Inferior parietal cortex (tissue), 1 donor: Measurements from ENCODE around the gene ARPIN.
"Not testable (repeated sequence)": the region's sequence is repeated elsewhere in the genome, so short reads cannot be mapped to it uniquely, and the experiment has no call there.

Source experiments
- DNase-seq: peaks from one replicate; pipeline ENCODE4 v3.0.0-alpha.2; 2016; ENCODE audit errors: extremely low spot score

ARPIN gene

GRCh38 chr15:89910891-89911626, 1.7 kb downstream of the ARPIN start:
- DNase-seq = peak; percentile 19

- no peak for DNase-seq
These were observed 3.1 kb downstream of the ARPIN start for GRCh38 chr15:89909611-89910010.

- DNase-seq = no peak
These were observed 4.5 kb downstream of the ARPIN start for GRCh38 chr15:89908226-89908625.

- DNase-seq = no peak
These were observed 5.5 kb downstream of the ARPIN start for GRCh38 chr15:89907289-89907688.

- no peak for DNase-seq
These were observed 6.8 kb downstream of the ARPIN start for GRCh38 chr15:89905846-89906378.

GRCh38 chr15:89904519-89904918, 8.2 kb downstream of the ARPIN start:
- no peak for DNase-seq

GRCh38 chr15:89903858-89904130, 9.0 kb downstream of the ARPIN start:
- DNase-seq = no peak

GRCh38 chr15:89903015-89903857, 9.5 kb downstream of the ARPIN start:
- DNase-seq = no peak

GRCh38 chr15:89900849-89901248, 11.9 kb downstream of the ARPIN start:
- no peak for DNase-seq

- DNase-seq = no peak
These were observed 12.7 kb downstream of the ARPIN start for GRCh38 chr15:89899951-89900567.

- DNase-seq = no peak
These were observed 13.3 kb downstream of the ARPIN start for GRCh38 chr15:89899295-89899945.

GRCh38 chr15:89898614-89899294, 14.0 kb downstream of the ARPIN start:
- DNase-seq = peak; percentile 36

GRCh38 chr15:89898146-89898545, 14.6 kb downstream of the ARPIN start:
- no peak for DNase-seq

- DNase-seq = peak; percentile 95
These were observed 18.9 kb downstream of the ARPIN start, which contains the start of gene AP3S2 for GRCh38 chr15:89893696-89894447. Gene AP3S2, minus strand, starts transcription at chr15:89893994. Its CDS starts 45 bp downstream, at chr15:89893949.

GRCh38 chr15:89893027-89893426, 19.7 kb downstream of the ARPIN start:
- DNase-seq = no peak

GRCh38 chr15:89888214-89888804, 24.4 kb downstream of the ARPIN start:
- no peak for DNase-seq

GRCh38 chr15:89885611-89886010, 27.1 kb downstream of the ARPIN start:
- DNase-seq = no peak

- DNase-seq = not testable (repeated sequence)
These were observed 27.6 kb downstream of the ARPIN start for GRCh38 chr15:89885179-89885578.

GRCh38 chr15:89883518-89883917, 29.2 kb downstream of the ARPIN start:
- DNase-seq = no peak

GRCh38 chr15:89880727-89881126, 32.0 kb downstream of the ARPIN start:
- DNase-seq = no peak
